Activated CD8-positive, alpha-beta memory T cell treated with anti-CD3 and anti-CD28 coated beads for 4 hours (primary cell): Measurements from ENCODE around the gene PLXNB2.

Experiments used
- DNase-seq, 2 donors: peaks; one replicate each; pipeline ENCODE4 v3.0.0-alpha.2; 2020; ENCODE audit warnings: low read depth in 2 of 2

The PLXNB2 gene

GRCh38 chr22:50232481-50233151 is 74.8 kb downstream of the PLXNB2 start:
- DNase-seq: no peak

GRCh38 chr22:50229370-50229769 is 78.1 kb downstream of the PLXNB2 start:
- DNase-seq: no peak

GRCh38 chr22:50228366-50228765 is 79.1 kb downstream of the PLXNB2 start:
- DNase-seq: no peak

GRCh38 chr22:50227579-50228215 is 79.7 kb downstream of the PLXNB2 start:
- DNase-seq: no peak

- DNase-seq: no peak
These were observed 80.6 kb downstream of the PLXNB2 start for GRCh38 chr22:50226875-50227165.

GRCh38 chr22:50226063-50226874 is 81.2 kb downstream of the PLXNB2 start:
- DNase-seq: no peak

GRCh38 chr22:50225200-50225969 is 82.1 kb downstream of the PLXNB2 start:
- no peak for DNase-seq
